ENCODE data around the gene IGF2R.
"Not testable (repeated sequence)": the region's sequence is repeated elsewhere in the genome, so short reads cannot be mapped to it uniquely, and the experiment has no call there.

The IGF2R gene, protein sequence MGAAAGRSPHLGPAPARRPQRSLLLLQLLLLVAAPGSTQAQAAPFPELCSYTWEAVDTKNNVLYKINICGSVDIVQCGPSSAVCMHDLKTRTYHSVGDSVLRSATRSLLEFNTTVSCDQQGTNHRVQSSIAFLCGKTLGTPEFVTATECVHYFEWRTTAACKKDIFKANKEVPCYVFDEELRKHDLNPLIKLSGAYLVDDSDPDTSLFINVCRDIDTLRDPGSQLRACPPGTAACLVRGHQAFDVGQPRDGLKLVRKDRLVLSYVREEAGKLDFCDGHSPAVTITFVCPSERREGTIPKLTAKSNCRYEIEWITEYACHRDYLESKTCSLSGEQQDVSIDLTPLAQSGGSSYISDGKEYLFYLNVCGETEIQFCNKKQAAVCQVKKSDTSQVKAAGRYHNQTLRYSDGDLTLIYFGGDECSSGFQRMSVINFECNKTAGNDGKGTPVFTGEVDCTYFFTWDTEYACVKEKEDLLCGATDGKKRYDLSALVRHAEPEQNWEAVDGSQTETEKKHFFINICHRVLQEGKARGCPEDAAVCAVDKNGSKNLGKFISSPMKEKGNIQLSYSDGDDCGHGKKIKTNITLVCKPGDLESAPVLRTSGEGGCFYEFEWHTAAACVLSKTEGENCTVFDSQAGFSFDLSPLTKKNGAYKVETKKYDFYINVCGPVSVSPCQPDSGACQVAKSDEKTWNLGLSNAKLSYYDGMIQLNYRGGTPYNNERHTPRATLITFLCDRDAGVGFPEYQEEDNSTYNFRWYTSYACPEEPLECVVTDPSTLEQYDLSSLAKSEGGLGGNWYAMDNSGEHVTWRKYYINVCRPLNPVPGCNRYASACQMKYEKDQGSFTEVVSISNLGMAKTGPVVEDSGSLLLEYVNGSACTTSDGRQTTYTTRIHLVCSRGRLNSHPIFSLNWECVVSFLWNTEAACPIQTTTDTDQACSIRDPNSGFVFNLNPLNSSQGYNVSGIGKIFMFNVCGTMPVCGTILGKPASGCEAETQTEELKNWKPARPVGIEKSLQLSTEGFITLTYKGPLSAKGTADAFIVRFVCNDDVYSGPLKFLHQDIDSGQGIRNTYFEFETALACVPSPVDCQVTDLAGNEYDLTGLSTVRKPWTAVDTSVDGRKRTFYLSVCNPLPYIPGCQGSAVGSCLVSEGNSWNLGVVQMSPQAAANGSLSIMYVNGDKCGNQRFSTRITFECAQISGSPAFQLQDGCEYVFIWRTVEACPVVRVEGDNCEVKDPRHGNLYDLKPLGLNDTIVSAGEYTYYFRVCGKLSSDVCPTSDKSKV (N-terminal part only)

DNA sequence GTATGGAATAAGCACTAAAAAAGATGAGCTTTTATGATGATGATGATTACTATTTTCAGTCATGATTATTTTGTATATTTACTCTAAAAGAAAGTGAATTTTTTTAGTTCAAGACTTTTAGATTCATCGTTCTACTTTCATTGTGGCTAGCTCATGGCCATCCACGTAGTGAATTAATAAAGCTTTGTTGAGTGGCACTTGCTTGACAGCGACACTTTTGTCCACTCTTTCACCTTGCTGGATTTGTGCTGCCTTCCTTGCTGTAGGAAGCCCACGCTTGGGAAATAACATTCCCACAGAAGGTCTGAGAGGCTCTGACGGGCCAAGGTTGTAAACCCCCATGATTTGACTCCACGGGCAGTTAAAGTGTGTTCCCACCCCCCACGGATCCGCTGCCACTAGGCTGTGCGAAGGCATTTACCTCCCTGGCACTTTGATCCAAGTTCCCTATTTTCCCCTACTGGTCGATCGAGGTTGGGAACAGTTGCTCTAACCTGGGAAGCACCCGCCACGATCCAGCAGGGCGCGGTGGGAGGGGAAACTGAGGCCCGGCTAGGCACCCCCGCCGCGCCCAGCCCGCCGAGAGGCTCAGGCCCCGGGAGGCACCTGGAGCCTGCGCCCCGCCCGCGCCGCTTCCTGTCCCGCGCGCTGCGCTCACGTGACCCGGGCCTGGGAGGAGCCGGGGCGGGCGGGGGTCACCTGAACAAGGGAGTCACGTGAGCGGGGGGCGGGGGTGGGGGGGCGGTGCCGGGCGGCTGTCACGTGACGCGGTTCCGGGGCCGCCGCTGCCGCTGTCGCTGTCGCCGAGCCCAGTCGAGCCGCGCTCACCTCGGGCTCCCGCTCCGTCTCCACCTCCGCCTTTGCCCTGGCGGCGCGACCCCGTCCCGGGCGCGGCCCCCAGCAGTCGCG lies at the start of gene IGF2R:
TSS of gene IGF2R (plus strand) at position 788 of the 909 bp plus-strand sequence. CDS start 165 bp downstream, outside the sequence.
- ChIA-PET CTCF (interaction anchor here (1.2 kb wide), 1 partner anchor 105 kb away, joined by 3 read pairs; no protein-coding TSS in a partner anchor), POLR2A (interaction anchor here (0.6 to 1.3 kb wide), 7 partner anchors 9 to 242 kb away, joined by 3 to 7 read pairs (median 4); partner anchors contain the start of genes MRPL18 and TCP1)
- DNase-seq (ENCODE audit: extremely low spot score) = peak; percentile 98
- TF ChIP-seq HDGF (IDR thresholded peaks at IDR 0.05; ENCODE audit: borderline replicate concordance) (no peak), FOXK2 (IDR thresholded peaks at IDR 0.05) (no peak), LEF1 (IDR thresholded peaks at IDR 0.05; ENCODE audit: borderline replicate concordance) (no peak), FOXA1 (IDR thresholded peaks at IDR 0.05) (no peak), ZNF384 (IDR thresholded peaks at IDR 0.05) (no peak), SUZ12 (IDR thresholded peaks at IDR 0.05) (no peak), ELF4 (IDR thresholded peaks at IDR 0.05) (no peak; the same call in 1 of the 2 replicates), NFRKB (IDR thresholded peaks at IDR 0.05) (no peak), ARNT (IDR thresholded peaks at IDR 0.05) (no peak), FOXM1 (IDR thresholded peaks at IDR 0.05; ENCODE audit: borderline replicate concordance) (0 out of 2 replicates have a peak, but pooled peaks have one; percentile 78), SP1 (IDR thresholded peaks at IDR 0.05) (no peak), TARDBP (IDR thresholded peaks at IDR 0.05) (no peak), L3MBTL2 (conservative IDR thresholded peaks at IDR 0.05) (peak; percentile 88), CTBP1 (IDR thresholded peaks at IDR 0.05; ENCODE audit: borderline replicate concordance) (no peak)
- TF ChIP-seq, protein P1, sequence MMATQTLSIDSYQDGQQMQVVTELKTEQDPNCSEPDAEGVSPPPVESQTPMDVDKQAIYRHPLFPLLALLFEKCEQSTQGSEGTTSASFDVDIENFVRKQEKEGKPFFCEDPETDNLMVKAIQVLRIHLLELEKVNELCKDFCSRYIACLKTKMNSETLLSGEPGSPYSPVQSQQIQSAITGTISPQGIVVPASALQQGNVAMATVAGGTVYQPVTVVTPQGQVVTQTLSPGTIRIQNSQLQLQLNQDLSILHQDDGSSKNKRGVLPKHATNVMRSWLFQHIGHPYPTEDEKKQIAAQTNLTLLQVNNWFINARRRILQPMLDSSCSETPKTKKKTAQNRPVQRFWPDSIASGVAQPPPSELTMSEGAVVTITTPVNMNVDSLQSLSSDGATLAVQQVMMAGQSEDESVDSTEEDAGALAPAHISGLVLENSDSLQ (IDR thresholded peaks at IDR 0.05) = peak; percentile 35; the same call in 1 of the 2 replicates

DNA sequence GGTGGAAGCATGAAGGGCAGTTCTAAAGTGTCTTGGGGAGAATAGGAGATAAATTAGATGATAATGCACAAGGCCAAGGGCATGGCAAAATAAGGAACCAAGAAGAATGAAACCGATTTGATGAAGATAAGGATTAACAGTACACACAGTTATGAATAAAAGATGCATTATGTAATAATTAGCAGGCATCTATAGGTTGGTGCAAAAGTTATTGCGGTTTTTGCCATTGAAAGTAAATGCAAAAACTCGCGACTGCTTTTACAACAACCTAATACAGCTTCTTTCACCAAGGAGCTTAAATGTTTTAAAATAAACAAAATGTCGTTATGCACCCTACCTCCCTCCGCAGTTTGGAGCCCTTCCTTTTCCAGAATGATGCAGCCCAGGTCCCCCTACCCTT lies 49.1 kb upstream of the IGF2R start:
- DNase-seq (ENCODE audit: extremely low spot score) = no peak
- TF ChIP-seq FOXM1 (IDR thresholded peaks at IDR 0.05; ENCODE audit: borderline replicate concordance) (no peak), ELF4 (IDR thresholded peaks at IDR 0.05) (peak; percentile 79)
- CTCF ChIA-PET = no interaction called here
- POLR2A ChIA-PET = no interaction called here

DNA sequence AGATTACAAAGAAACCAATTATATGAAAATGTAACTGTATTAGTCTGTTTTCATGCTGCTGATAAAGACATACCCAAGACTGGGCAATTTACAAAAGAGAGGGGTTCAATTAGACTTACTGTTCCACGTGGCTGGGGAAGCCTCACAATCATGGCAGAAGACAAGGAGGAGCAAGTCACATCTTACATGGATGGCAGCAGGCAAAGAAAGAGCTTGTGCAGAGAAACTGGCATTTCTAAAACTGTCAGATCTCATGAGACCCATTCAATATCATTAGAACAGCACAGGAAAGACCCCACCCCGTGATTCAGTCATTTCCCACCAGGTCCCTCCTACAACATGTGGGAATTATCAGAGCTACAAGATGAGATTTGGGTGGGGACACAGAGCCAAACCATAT lies 44.7 kb upstream of the IGF2R start:
- POLR2A ChIA-PET; CTCF ChIA-PET; DNase-seq (ENCODE audit: extremely low spot score): not testable (repeated sequence)

DNA sequence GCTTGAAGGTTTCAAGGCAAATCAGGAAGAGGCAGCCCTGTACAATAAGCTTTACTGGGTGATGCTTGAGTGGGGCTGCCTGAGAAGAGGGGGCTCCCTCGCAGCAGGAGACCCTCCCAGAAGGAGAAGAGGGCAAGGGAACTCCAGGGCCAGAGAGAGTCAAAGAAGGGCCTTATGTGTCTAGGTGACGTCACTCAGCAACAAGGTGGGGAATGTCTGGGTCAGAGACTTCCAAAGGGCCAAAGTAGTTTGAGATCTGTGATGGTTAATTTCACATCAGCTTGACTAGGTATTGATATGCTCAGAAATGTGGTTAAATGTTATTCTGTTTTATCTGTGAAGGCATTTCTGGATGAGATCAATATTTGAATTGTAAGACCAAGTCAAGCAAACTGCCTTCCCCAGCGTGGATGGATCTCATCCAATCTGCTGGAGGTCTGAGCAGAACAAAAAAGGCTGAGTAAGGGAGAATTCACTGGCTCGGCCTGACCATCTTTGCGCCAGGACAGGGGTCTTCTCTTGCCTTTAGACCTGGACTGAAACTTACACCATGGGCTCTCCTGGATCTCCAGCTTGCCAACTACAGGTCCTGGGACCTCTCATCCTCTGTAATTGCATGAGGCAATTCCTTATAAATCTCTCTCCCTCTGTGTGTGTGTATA lies 42.2 kb upstream of the IGF2R start:
- no peak for TF ChIP-seq LEF1 (IDR thresholded peaks at IDR 0.05; ENCODE audit: borderline replicate concordance)
- TF ChIP-seq ZNF384 (IDR thresholded peaks at IDR 0.05) = no peak
- no peak for TF ChIP-seq NFRKB (IDR thresholded peaks at IDR 0.05)
- TF ChIP-seq ARNT (IDR thresholded peaks at IDR 0.05) = no peak
- TF ChIP-seq CTBP1 (IDR thresholded peaks at IDR 0.05; ENCODE audit: borderline replicate concordance) = no peak
- no peak for TF ChIP-seq SUZ12 (IDR thresholded peaks at IDR 0.05)
- TF ChIP-seq FOXM1 (IDR thresholded peaks at IDR 0.05; ENCODE audit: borderline replicate concordance) = no peak
- DNase-seq (ENCODE audit: extremely low spot score) = no peak
- ChIA-PET CTCF (no interaction called here), POLR2A (no interaction called here)

DNA sequence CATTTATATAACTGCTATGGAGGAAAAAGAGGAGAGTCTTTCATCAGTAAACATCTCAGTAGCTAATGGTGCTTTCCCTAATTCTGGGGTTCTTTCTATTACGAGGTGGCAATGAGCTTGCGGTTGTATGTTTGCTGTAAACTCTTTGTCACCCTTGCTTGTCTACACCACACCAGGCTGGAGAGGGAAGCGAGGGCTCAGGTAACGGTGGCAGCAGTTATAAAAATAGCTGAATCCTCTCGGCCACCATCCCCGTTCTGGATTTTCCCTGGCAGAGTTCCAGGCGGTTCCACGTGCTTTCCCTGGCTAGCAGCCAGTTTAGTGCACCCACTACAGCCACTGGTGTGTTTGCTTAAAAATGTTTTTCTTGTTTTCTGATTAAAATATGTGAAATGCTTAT lies 39.1 kb upstream of the IGF2R start:
- DNase-seq (ENCODE audit: extremely low spot score) = no peak
- ChIA-PET CTCF (no interaction called here), POLR2A (no interaction called here)
- peak; percentile 49 for TF ChIP-seq L3MBTL2 (conservative IDR thresholded peaks at IDR 0.05)
- no peak for TF ChIP-seq SP1 (IDR thresholded peaks at IDR 0.05)

DNA sequence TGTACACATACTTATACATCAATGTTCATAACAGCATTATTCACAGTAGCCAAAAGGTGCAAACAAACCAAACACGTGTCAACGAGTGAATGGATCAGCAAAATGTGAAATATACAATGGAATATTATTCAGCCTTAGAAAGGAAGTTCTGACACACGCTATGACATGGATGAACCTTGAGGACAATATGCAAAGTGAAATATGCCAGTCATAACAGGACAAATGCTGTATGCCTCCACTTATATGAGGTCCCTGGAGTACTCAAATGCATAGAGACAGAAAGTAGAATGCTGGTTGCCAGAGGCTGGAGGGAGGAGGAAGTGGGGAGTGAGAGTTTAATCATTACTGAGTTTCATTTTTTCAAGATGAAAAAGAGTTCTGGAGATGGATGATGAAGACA lies 37.8 kb upstream of the IGF2R start:
- no peak for DNase-seq (ENCODE audit: extremely low spot score)
- CTCF ChIA-PET = no interaction called here
- POLR2A ChIA-PET = no interaction called here
- TF ChIP-seq ZNF384 (IDR thresholded peaks at IDR 0.05) = no peak
- TF ChIP-seq HDGF (IDR thresholded peaks at IDR 0.05; ENCODE audit: borderline replicate concordance) = no peak
- TF ChIP-seq BHLHE40 (IDR thresholded peaks at IDR 0.05; ENCODE audit: borderline replicate concordance) = no peak
- no peak for TF ChIP-seq ELF4 (IDR thresholded peaks at IDR 0.05)
- no peak for TF ChIP-seq TARDBP (IDR thresholded peaks at IDR 0.05)
- no peak for TF ChIP-seq ARNT (IDR thresholded peaks at IDR 0.05)
- no peak for TF ChIP-seq LEF1 (IDR thresholded peaks at IDR 0.05; ENCODE audit: borderline replicate concordance)
- no peak for TF ChIP-seq SUZ12 (IDR thresholded peaks at IDR 0.05)
- TF ChIP-seq FOXK2 (IDR thresholded peaks at IDR 0.05) = no peak
- no peak for TF ChIP-seq CTBP1 (IDR thresholded peaks at IDR 0.05; ENCODE audit: borderline replicate concordance)
- no peak for TF ChIP-seq FOXM1 (IDR thresholded peaks at IDR 0.05; ENCODE audit: borderline replicate concordance)

All from HEK293T (cell line).